K562 (cell line): ENCODE measurements around the gene JKAMP. TPM values are rescaled to one million over a fixed set of nuclear protein-coding genes. Genes with fewer than 3 reads are reported as not detected.

ENCODE experiments used
- BCOR ChIP-seq: fragments of 450-650 bp; IDR thresholded peaks from 2 replicates; pipeline ENCODE4 v1.6.1; 2016
- MEIS2 ChIP-seq: fragments of 450-650 bp; IDR thresholded peaks from 2 replicates; pipeline ENCODE4 v1.6.1; 2014; ENCODE audit warnings: mild to moderate bottlenecking; ENCODE audit not compliant: partially characterized antibody
- RB1 ChIP-seq: fragments of 450-650 bp; IDR thresholded peaks from 2 replicates; pipeline ENCODE4 v1.6.1; 2017; ENCODE audit warnings: low read depth, mild to moderate bottlenecking
- RBM15 ChIP-seq: fragments of 200-400 bp; formaldehyde crosslinking; IDR thresholded peaks from 2 replicates; pipeline ENCODE4 v1.6.1; 2018; ENCODE audit warnings: mild to moderate bottlenecking, low read length, moderate library complexity; ENCODE audit not compliant: insufficient read depth
- ZNF318 ChIP-seq, 2 experiments: fragments of 450-650 bp; IDR thresholded peaks; 2 replicates each; pipeline ENCODE4 v1.6.1; 2016; ENCODE audit warnings: mild to moderate bottlenecking in 2 of 2, borderline replicate concordance in 1 of 2, low read depth in 1 of 2, moderate library complexity in 1 of 2
- ZNF408 ChIP-seq: fragments of 250-450 bp; sonication (Bioruptor Pico); IDR thresholded peaks from 2 replicates; pipeline ENCODE4 v1.4.0; 2020; ENCODE audit warnings: low read depth, mild to moderate bottlenecking, moderate library complexity
- ZNF512 ChIP-seq: IDR thresholded peaks from 2 replicates; pipeline ENCODE4 v1.6.1; 2016; ENCODE audit warnings: missing genetic modification characterization, missing compliant biosample characterization
- polyA plus RNA-seq, 8 experiments: library from polyadenylated mRNA; depleted of rRNA in 4 of 8; stranded (reverse) in 5 of 8; unstranded in 3 of 8; fragments of >200 nt; fragmentation: Nextera tagmentation in 2 of 8; fragmentation: Illumina TruSeq in 1 of 8; extraction: Ambion mirVana in 2 of 8; extraction: Trizol in 1 of 8; gene quantifications; 2 replicates each; pipeline versions ENCODE4 v1.2.1 to v1.2.3, GENCODE V29; 2011 to 2014; ENCODE audit warnings: inconsistent platforms in 1 of 8, missing spikeins in 1 of 8
- total RNA-seq, 7 experiments: library from RNA; depleted of rRNA in 6 of 7; stranded (reverse); fragments of >200 nt in 6 of 7; fragmentation: Illumina TruSeq in 2 of 7; extraction: Trizol in 2 of 7; gene quantifications; 2 replicates each; pipeline versions ENCODE4 v1.2.1 to v1.2.3, GENCODE V29; 2011 to 2021; ENCODE audit warnings: low replicate concordance in 1 of 7

JKAMP gene
- total and polyA plus RNA-seq, 9 of the 15 experiments (the other 6 are each of a cell fraction or from before 2014, with no cell fraction given) = 19.3 to 119 (median 33.8) TPM

- no peak for TF ChIP-seq ZNF318 (IDR thresholded peaks at IDR 0.05; ENCODE audit: borderline replicate concordance in 1 of 2, low read depth in 1 of 2)
- TF ChIP-seq RBM15 = no peak
- no peak for TF ChIP-seq RB1
- TF ChIP-seq ZNF512 (tag) = no peak
- TF ChIP-seq BCOR = no peak
- TF ChIP-seq ZNF408 (CRISPR knock-in tag) = no peak
- no peak for TF ChIP-seq MEIS2
These were observed 49.2 kb upstream of the JKAMP start (continued) for GRCh38 chr14:59435101-59435500.
